Osteocyte (in vitro differentiated cells): ENCODE data around the gene FOXN1. TPM values are rescaled to one million over a fixed set of nuclear protein-coding genes. Genes with fewer than 3 reads are reported as not detected.

Experiments used
- DNase-seq: peaks from one replicate; pipeline ENCODE4 v3.0.0; 2021; ENCODE audit warnings: mixed read lengths; ENCODE audit not compliant: unreplicated experiment; ENCODE audit errors: extremely low spot score
- H3K27ac Mint-ChIP-seq: one replicate; pipeline ENCODE4 v1.8.0; 2021; ENCODE audit warnings: mild to moderate bottlenecking, mixed read lengths; ENCODE audit not compliant: unreplicated experiment
- H3K27me3 Mint-ChIP-seq: one replicate; pipeline ENCODE4 v1.8.0; 2021; ENCODE audit warnings: mixed read lengths; ENCODE audit not compliant: unreplicated experiment
- H3K36me3 Mint-ChIP-seq: one replicate; pipeline ENCODE4 v1.8.0; 2021; ENCODE audit warnings: mixed read lengths; ENCODE audit not compliant: unreplicated experiment
- H3K4me1 Mint-ChIP-seq: one replicate; pipeline ENCODE4 v1.8.0; 2021; ENCODE audit warnings: mixed read lengths; ENCODE audit not compliant: unreplicated experiment
- H3K4me3 Mint-ChIP-seq: one replicate; pipeline ENCODE4 v1.8.0; 2021; ENCODE audit warnings: mild to moderate bottlenecking, moderate library complexity, mixed read lengths; ENCODE audit not compliant: unreplicated experiment
- H3K9me3 Mint-ChIP-seq: one replicate; pipeline ENCODE4 v1.8.0; 2021; ENCODE audit warnings: mixed read lengths; ENCODE audit not compliant: unreplicated experiment
- total RNA-seq: library from RNA; stranded (reverse); gene quantifications from 2 replicates; pipeline ENCODE4 v1.2.1, GENCODE V29; 2021
- TF ChIP-seq, protein P1 (sequence below): fragments of 200-600 bp; sonication (generic); IDR thresholded peaks from 2 replicates; pipeline ENCODE4 v1.5.0; 2021; ENCODE audit warnings: antibody characterized with exemption, mild to moderate bottlenecking, moderate library complexity

The FOXN1 gene
- total RNA-seq, 1 donor from 2014 or later: not detected

DNA sequence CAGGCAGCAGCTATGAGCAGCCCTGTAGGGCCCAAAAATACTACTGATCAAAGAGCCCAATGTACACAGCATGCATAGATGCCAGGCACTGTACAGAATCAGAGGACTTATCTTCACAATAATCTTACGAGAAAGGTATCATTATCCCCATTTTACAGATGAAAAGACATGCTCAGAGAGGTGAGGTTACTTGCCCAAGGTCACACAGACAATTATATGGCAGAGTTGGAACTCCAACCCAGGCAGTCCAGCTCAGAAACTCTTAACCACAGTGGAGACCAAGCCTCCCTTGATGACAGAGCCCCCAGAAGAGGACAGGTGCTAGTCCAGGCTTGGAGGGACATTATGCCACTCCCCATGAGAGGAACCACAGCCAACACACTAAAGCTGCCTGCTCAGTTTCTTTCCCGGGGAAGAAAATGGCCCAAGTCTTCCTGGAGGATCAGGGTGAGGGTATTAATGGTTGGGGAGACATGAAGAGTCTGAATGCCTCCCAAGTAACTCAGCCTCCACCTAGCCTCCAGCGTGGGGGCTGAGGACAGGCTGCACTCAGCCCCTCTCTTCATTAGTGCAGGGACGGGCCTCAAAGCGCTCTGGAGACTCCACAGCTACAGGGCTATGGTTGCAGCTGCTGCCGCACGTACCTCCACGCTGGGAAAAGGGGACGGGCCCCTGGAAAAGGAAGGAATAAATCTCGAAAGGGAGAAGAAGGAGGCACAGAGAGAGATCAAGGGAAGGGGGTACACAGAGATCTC is 45.5 kb downstream of the FOXN1 start:
- no peak for DNase-seq
- TF ChIP-seq, protein P1, sequence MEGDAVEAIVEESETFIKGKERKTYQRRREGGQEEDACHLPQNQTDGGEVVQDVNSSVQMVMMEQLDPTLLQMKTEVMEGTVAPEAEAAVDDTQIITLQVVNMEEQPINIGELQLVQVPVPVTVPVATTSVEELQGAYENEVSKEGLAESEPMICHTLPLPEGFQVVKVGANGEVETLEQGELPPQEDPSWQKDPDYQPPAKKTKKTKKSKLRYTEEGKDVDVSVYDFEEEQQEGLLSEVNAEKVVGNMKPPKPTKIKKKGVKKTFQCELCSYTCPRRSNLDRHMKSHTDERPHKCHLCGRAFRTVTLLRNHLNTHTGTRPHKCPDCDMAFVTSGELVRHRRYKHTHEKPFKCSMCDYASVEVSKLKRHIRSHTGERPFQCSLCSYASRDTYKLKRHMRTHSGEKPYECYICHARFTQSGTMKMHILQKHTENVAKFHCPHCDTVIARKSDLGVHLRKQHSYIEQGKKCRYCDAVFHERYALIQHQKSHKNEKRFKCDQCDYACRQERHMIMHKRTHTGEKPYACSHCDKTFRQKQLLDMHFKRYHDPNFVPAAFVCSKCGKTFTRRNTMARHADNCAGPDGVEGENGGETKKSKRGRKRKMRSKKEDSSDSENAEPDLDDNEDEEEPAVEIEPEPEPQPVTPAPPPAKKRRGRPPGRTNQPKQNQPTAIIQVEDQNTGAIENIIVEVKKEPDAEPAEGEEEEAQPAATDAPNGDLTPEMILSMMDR: no peak
- no peaks in the 10 kb centered on the region for H3K27me3 Mint-ChIP-seq
- no peaks in the 10 kb centered on the region for H3K9me3 Mint-ChIP-seq
- peaks cover 21% of the 10 kb centered on the region for H3K36me3 Mint-ChIP-seq
- H3K27ac Mint-ChIP-seq: peak overlapping the region; percentile 72
- peaks cover 21% of the 10 kb centered on the region for H3K4me1 Mint-ChIP-seq
- peak overlapping the region; percentile 98 for H3K4me3 Mint-ChIP-seq

DNA sequence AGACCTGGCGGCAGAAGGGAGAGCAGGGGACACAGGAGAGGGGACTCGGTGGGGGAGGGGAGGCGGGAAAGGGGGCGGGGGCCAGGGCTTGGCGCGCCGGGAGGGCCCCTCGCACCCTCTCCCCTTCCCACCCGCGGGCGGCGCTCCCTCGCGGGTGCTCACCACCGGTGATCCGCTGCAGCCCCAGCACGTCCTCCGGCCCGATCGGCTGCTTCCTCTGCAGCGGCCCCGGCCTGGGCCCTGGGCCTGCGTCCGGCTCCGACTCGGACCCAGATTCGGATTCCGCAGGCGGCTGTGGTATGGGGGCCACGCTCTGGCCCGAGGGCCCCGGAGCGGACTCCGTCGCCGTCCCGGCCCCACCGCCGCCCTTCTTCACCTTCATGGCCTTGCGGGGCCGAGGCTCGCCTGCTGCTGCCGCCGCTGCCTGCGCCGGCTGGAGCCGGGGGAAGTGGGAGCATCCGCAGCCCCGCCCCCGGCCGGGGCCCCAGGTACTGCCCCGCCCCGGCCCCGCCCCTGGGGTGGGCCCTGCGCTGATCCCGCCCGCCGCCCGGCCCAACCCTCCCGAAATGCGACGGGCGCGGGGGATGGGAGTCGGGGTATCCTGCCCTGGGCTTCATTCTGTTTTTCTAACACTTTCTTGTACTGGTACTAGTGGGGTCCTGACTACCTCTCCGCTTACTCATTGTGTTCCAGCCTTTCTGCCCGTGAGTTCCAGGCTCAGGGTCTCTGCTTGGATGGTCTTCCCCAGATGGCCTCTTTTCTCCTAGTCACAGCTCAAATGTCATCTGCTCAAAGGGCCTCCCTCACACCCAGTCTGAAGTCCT is 46.2 kb downstream of the FOXN1 start, which contains the start of gene UNC119:
Gene UNC119, minus strand, starts transcription at position 449 of the 824 bp plus-strand sequence. Its CDS starts 67 bp downstream, at position 382.
- H3K4me1 Mint-ChIP-seq: peaks cover 21% of the 10 kb centered on the region

DNA sequence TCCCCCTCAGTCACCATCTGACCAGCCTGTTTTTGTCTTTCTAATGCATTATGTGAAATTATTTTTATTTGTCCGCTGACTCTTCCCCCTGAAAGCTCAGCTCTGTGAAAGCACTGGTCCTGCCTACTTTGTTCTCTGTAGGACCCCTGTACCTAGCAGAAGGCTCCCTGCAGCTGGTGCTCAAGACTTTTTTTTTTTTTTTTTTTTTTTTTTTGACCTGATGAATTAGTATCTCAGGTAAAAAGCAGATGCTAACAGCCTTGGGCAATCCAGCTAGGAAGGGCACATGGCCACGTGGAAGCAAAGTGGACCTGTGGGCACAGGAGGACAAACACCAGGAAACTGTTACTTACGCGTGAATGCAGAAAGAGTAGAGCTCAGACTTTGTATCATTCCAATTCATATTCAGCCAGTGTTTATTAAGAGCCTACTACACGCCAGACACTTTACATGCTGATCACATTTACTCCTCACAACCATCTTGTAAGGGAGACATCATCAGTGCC is 46.9 kb downstream of the FOXN1 start:
- Mint-ChIP-seq H3K4me3 (peak overlapping the region; percentile 77), H3K4me1 (peaks cover 21% of the 10 kb centered on the region), H3K27me3 (no peaks in the 10 kb centered on the region), H3K27ac (peak overlapping the region; percentile 79), H3K36me3 (peaks cover 31% of the 10 kb centered on the region), H3K9me3 (no peaks in the 10 kb centered on the region)
- DNase-seq: no peak
- TF ChIP-seq, protein P1: no peak

More for the DNA sequence above, 46.2 kb downstream of the FOXN1 start, which contains the start of gene UNC119:
- peak within 1 kb of the TSS; percentile 98 for H3K4me3 Mint-ChIP-seq
- no peaks in the 10 kb centered on the region for H3K9me3 Mint-ChIP-seq
- peak within 1 kb of the TSS; percentile 79 for H3K27ac Mint-ChIP-seq
- H3K27me3 Mint-ChIP-seq: no peaks in the 10 kb centered on the region
- TF ChIP-seq, protein P1: no peak
- peaks cover 26% of the 10 kb centered on the region for H3K36me3 Mint-ChIP-seq
- DNase-seq: peak; percentile 91

DNA sequence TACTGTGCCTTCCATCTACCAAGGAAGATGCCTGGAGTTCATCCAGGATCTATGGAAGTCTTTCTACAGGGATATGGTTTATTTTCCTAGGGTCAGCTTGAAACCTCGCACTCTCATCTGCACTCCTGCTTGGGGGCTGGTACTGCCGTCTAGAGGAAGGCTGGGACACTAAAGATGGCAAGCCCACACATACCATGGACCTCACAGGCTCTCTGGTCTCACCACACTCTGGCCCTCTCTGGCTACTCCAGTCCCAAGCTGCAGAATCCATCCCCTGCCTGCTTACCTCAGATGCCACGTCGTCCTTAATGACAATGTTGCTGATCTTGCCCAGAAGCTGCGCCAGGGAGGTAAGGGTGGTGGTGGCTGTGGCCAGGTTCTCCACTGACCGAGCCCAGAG is 48.4 kb downstream of the FOXN1 start:
- H3K27ac Mint-ChIP-seq: no peak overlapping the region
- no peaks in the 10 kb centered on the region for H3K27me3 Mint-ChIP-seq
- peaks cover 38% of the 10 kb centered on the region for H3K36me3 Mint-ChIP-seq
- H3K4me1 Mint-ChIP-seq: peaks cover 16% of the 10 kb centered on the region
- no peak for DNase-seq
- no peaks in the 10 kb centered on the region for H3K9me3 Mint-ChIP-seq
- TF ChIP-seq, protein P1: no peak
- H3K4me3 Mint-ChIP-seq: no peak overlapping the region
